ENCODE data around the gene B4GALNT1. TPM values are rescaled to one million over a fixed set of nuclear protein-coding genes. Genes with fewer than 3 reads are reported as not detected.

Gene B4GALNT1
- polyA plus RNA-seq, 2 donors = 0.10 to 0.18 TPM

GRCh38 chr12:57581802-57582201, 51.2 kb downstream of the B4GALNT1 start:
- Histone ChIP-seq H3K36me3 (ENCODE audit: control insufficient read depth in 2 of 2, insufficient read depth in 2 of 2, low read length in 1 of 2) (no peaks in the 10 kb centered on the region), H3K27ac (ENCODE audit: low read depth in 2 of 2, low read length in 1 of 2) (no peak overlapping the region), H3K4me3 (ENCODE audit: low read depth in 1 of 2, low read length in 2 of 2) (no peak overlapping the region), H3K27me3 (ENCODE audit: control insufficient read depth in 1 of 2, insufficient read depth in 2 of 2, low read length in 2 of 2) (no peaks in the 10 kb centered on the region), H3K4me1 (ENCODE audit: control insufficient read depth in 2 of 2, insufficient read depth in 2 of 2, low read length in 1 of 2) (no peaks in the 10 kb centered on the region), H3K9me3 (ENCODE audit: control insufficient read depth in 2 of 2, insufficient read depth in 1 of 2, low read depth in 1 of 2, low read length in 1 of 2) (no peaks in the 10 kb centered on the region)
- WGBS, 2 donors = 82 to 94% methylated on average over 1 of the region's 1 CpG

- Histone ChIP-seq H3K4me1 (ENCODE audit: control insufficient read depth in 2 of 2, insufficient read depth in 2 of 2, low read length in 1 of 2) (no peaks in the 10 kb centered on the region), H3K27me3 (ENCODE audit: control insufficient read depth in 1 of 2, insufficient read depth in 2 of 2, low read length in 2 of 2) (no peaks in the 10 kb centered on the region), H3K36me3 (ENCODE audit: control insufficient read depth in 2 of 2, insufficient read depth in 2 of 2, low read length in 1 of 2) (no peaks in the 10 kb centered on the region), H3K27ac (ENCODE audit: low read depth in 2 of 2, low read length in 1 of 2) (no peak overlapping the region), H3K4me3 (ENCODE audit: low read depth in 1 of 2, low read length in 2 of 2) (no peak overlapping the region), H3K9me3 (ENCODE audit: control insufficient read depth in 2 of 2, insufficient read depth in 1 of 2, low read depth in 1 of 2, low read length in 1 of 2) (no peaks in the 10 kb centered on the region)
- 88 to 90% methylated on average over 4 of the region's 4 CpGs for WGBS, 2 donors
Observed at GRCh38 chr12:57580466-57580795, 52.6 kb downstream of the B4GALNT1 start.

GRCh38 chr12:57579677-57580465, 53.1 kb downstream of the B4GALNT1 start:
- 84 to 90% methylated on average over 8 of the region's 8 CpGs for WGBS, 2 donors
- Histone ChIP-seq H3K4me1 (ENCODE audit: control insufficient read depth in 2 of 2, insufficient read depth in 2 of 2, low read length in 1 of 2) (no peaks in the 10 kb centered on the region), H3K27me3 (ENCODE audit: control insufficient read depth in 1 of 2, insufficient read depth in 2 of 2, low read length in 2 of 2) (no peaks in the 10 kb centered on the region), H3K36me3 (ENCODE audit: control insufficient read depth in 2 of 2, insufficient read depth in 2 of 2, low read length in 1 of 2) (no peaks in the 10 kb centered on the region), H3K27ac (ENCODE audit: low read depth in 2 of 2, low read length in 1 of 2) (no peak overlapping the region), H3K4me3 (ENCODE audit: low read depth in 1 of 2, low read length in 2 of 2) (no peak overlapping the region), H3K9me3 (ENCODE audit: control insufficient read depth in 2 of 2, insufficient read depth in 1 of 2, low read depth in 1 of 2, low read length in 1 of 2) (no peaks in the 10 kb centered on the region)

GRCh38 chr12:57579011-57579410, 54.0 kb downstream of the B4GALNT1 start:
- no peaks in the 10 kb centered on the region for H3K36me3 ChIP-seq (ENCODE audit: control insufficient read depth in 2 of 2, insufficient read depth in 2 of 2, low read length in 1 of 2)
- H3K9me3 ChIP-seq (ENCODE audit: control insufficient read depth in 2 of 2, insufficient read depth in 1 of 2, low read depth in 1 of 2, low read length in 1 of 2) = no peaks in the 10 kb centered on the region
- H3K27ac ChIP-seq (ENCODE audit: low read depth in 2 of 2, low read length in 1 of 2) = no peak overlapping the region
- no peaks in the 10 kb centered on the region for H3K4me1 ChIP-seq (ENCODE audit: control insufficient read depth in 2 of 2, insufficient read depth in 2 of 2, low read length in 1 of 2)
- H3K27me3 ChIP-seq (ENCODE audit: control insufficient read depth in 1 of 2, insufficient read depth in 2 of 2, low read length in 2 of 2) = no peaks in the 10 kb centered on the region
- WGBS, 2 donors = 87 to 90% methylated on average over 2 of the region's 2 CpGs
- no peak overlapping the region for H3K4me3 ChIP-seq (ENCODE audit: low read depth in 1 of 2, low read length in 2 of 2)

DNA sequence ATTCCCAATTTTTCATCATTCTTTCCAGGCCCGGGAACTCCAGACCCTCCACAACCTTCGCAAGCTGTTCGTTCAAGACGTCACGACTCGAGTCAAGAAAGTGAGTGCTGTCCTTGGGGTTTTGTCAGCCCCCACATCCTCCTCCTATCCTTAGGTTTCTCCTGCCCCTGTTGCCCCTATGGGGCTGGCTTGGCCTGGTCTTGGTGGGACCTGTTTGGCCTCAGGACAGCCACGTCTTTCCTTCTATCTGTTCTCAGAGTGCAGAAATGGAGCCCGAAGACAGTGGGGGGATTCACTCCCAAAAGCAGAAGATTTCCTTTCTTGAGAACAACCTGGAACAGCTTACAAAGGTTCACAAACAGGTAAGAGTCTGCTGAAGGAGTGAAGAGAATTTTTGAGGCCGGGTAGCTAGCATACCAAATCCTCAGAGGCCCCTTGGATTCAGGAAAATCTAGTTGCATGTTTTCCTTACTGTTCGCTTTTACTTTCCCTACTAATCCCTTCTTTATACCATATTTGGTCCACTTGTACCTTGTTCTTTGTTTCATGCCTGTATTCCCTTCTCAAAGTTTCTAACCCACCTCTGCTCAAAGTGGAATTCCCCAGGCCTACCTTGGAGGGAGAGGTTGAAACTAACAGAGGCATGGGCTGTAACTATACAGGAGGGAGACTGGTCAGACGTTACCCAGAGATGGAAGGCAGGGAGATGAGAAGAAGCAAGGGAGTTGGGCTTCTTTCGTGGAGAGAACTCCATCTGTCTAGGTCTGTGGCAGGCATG, 54.8 kb downstream of the B4GALNT1 start:
- H3K9me3 ChIP-seq (ENCODE audit: control insufficient read depth in 2 of 2, insufficient read depth in 1 of 2, low read depth in 1 of 2, low read length in 1 of 2) = no peaks in the 10 kb centered on the region
- no peak overlapping the region for H3K4me3 ChIP-seq (ENCODE audit: low read depth in 1 of 2, low read length in 2 of 2)
- H3K27me3 ChIP-seq (ENCODE audit: control insufficient read depth in 1 of 2, insufficient read depth in 2 of 2, low read length in 2 of 2) = no peaks in the 10 kb centered on the region
- no peaks in the 10 kb centered on the region for H3K4me1 ChIP-seq (ENCODE audit: control insufficient read depth in 2 of 2, insufficient read depth in 2 of 2, low read length in 1 of 2)
- H3K36me3 ChIP-seq (ENCODE audit: control insufficient read depth in 2 of 2, insufficient read depth in 2 of 2, low read length in 1 of 2) = no peaks in the 10 kb centered on the region
- 87% methylated on average over 12 of the region's 12 CpGs for WGBS, 2 donors
- H3K27ac ChIP-seq (ENCODE audit: low read depth in 2 of 2, low read length in 1 of 2) = no peak overlapping the region

- no peaks in the 10 kb centered on the region for H3K9me3 ChIP-seq (ENCODE audit: control insufficient read depth in 2 of 2, insufficient read depth in 1 of 2, low read depth in 1 of 2, low read length in 1 of 2)
- H3K27me3 ChIP-seq (ENCODE audit: control insufficient read depth in 1 of 2, insufficient read depth in 2 of 2, low read length in 2 of 2) = no peaks in the 10 kb centered on the region
- H3K36me3 ChIP-seq (ENCODE audit: control insufficient read depth in 2 of 2, insufficient read depth in 2 of 2, low read length in 1 of 2) = no peaks in the 10 kb centered on the region
- no peak overlapping the region for H3K4me3 ChIP-seq (ENCODE audit: low read depth in 1 of 2, low read length in 2 of 2)
- no peaks in the 10 kb centered on the region for H3K4me1 ChIP-seq (ENCODE audit: control insufficient read depth in 2 of 2, insufficient read depth in 2 of 2, low read length in 1 of 2)
- WGBS, 2 donors = 70 to 72% methylated on average over 9 of the region's 9 CpGs
- H3K27ac ChIP-seq (ENCODE audit: low read depth in 2 of 2, low read length in 1 of 2) = no peak overlapping the region
Observed at GRCh38 chr12:57576613-57577160, 56.3 kb downstream of the B4GALNT1 start.

Other genes with a start within 250 kb of the B4GALNT1 start
- 10 to 100 TPM; 10.4 to 12.4 TPM for gene R3HDM2, start 202.2 kb downstream of the B4GALNT1 start, polyA plus RNA-seq
- under 1 TPM in 1 of 2 donors, not detected in 1; 0.01 TPM for gene INHBC, start 198.4 kb downstream of the B4GALNT1 start, polyA plus RNA-seq
- under 1 TPM in 1 of 2 donors, not detected in 1; 0.01 TPM for gene INHBE, start 177.9 kb downstream of the B4GALNT1 start, polyA plus RNA-seq
- under 1 TPM; 0.16 to 0.28 TPM for gene GLI1, start 173.4 kb downstream of the B4GALNT1 start, polyA plus RNA-seq
- gene ARHGAP9, start 153.3 kb downstream of the B4GALNT1 start, polyA plus RNA-seq = 1 to 10 TPM; 4.3 to 9.2 TPM
- 100 to 1,000 TPM in 1 of 2 donors, 10 to 100 TPM in 1; 74.4 to 106 TPM for gene MARS1, start 145.1 kb downstream of the B4GALNT1 start, polyA plus RNA-seq
- 10 to 100 TPM; 19.8 to 30.7 TPM for gene DDIT3, start 112.7 kb downstream of the B4GALNT1 start, polyA plus RNA-seq
- gene MBD6, start 110.4 kb downstream of the B4GALNT1 start, polyA plus RNA-seq = 10 to 100 TPM; 14.7 to 35.0 TPM
- 100 to 1,000 TPM in 1 of 2 donors, 10 to 100 TPM in 1; 77.4 to 159 TPM for gene DCTN2, start 86.0 kb downstream of the B4GALNT1 start, polyA plus RNA-seq
- under 1 TPM; 0.12 to 0.24 TPM for gene KIF5A, start 83.2 kb downstream of the B4GALNT1 start, polyA plus RNA-seq
- 10 to 100 TPM in 1 of 2 donors, 1 to 10 TPM in 1; 9.4 to 20.3 TPM for gene PIP4K2C, start 42.0 kb downstream of the B4GALNT1 start, polyA plus RNA-seq
- gene DTX3, start 28.4 kb downstream of the B4GALNT1 start, polyA plus RNA-seq = 10 to 100 TPM; 11.6 to 16.7 TPM
- 10 to 100 TPM; 18.4 to 20.8 TPM for gene ARHGEF25, start 21.8 kb downstream of the B4GALNT1 start, polyA plus RNA-seq
- 100 to 1,000 TPM; 106 to 120 TPM for gene OS9, start 60.9 kb upstream of the B4GALNT1 start, polyA plus RNA-seq
- gene AGAP2, start 105.5 kb upstream of the B4GALNT1 start, polyA plus RNA-seq = under 1 TPM; 0.61 to 0.94 TPM
- 10 to 100 TPM; 16.3 to 19.8 TPM for gene TSPAN31, start 111.8 kb upstream of the B4GALNT1 start, polyA plus RNA-seq
- gene CDK4, start 119.1 kb upstream of the B4GALNT1 start, polyA plus RNA-seq = 10 to 100 TPM; 22.1 to 52.6 TPM
- gene MARCHF9, start 121.9 kb upstream of the B4GALNT1 start, polyA plus RNA-seq = 10 to 100 TPM in 1 of 2 donors, 1 to 10 TPM in 1; 8.0 to 10.9 TPM
- gene CYP27B1, start 133.9 kb upstream of the B4GALNT1 start, polyA plus RNA-seq = under 1 TPM; 0.64 to 0.96 TPM
- 10 to 100 TPM; 18.8 to 19.3 TPM for gene METTL1, start 138.9 kb upstream of the B4GALNT1 start, polyA plus RNA-seq
- gene EEF1AKMT3, start 139.4 kb upstream of the B4GALNT1 start, polyA plus RNA-seq = 1 to 10 TPM; 1.1 to 2.4 TPM
- 10 to 100 TPM; 20.5 to 30.4 TPM for gene TSFM, start 149.6 kb upstream of the B4GALNT1 start, polyA plus RNA-seq
- 1 to 10 TPM; 2.1 to 4.4 TPM for gene AVIL, start 185.5 kb upstream of the B4GALNT1 start, polyA plus RNA-seq
- gene CTDSP2, start 213.5 kb upstream of the B4GALNT1 start, polyA plus RNA-seq = 10 to 100 TPM; 22.4 to 34.7 TPM